ENCODE data around the gene CORO2B.

CORO2B gene

DNA sequence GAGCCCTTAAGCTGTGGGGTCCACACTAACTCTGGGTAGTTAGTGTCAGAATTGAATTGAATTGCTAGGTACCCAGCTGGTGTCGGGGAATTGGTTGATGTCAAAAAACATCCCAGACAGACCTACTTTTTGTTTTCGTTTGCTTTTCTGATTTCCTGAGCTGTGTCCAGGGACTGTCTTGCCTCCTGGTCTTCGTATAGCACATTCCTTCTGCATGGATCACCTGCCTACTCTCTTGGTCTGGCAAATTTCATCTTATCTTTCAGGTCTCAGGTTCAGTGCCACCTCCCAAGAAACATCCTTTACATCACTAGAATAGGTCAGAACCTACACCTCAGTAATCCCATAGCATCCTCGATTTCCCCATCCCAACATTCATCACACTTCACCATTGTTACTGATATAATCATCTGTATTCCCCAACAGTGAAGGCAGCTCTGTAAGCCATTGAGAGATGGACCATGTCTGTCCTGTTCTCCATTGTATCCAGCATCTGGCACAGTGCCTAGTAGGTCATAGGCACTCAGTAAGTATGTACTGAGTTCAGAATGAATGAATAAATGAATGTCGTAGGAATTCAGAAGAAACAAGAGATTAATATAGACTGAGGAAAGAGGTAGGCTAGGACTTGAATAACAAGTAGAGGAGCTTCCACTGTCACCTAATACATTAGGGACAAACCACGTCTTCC is 160.7 kb downstream of the CORO2B start:
- Histone ChIP-seq H3K4me3 (ENCODE audit: low read depth, low read length) (no peak overlapping the region), H3K79me2 (no peaks in the 10 kb centered on the region), H3K4me2 (ENCODE audit: low read length) (no peak overlapping the region), H3K4me1 (peaks cover 3% of the 10 kb centered on the region), H2AFZ (no peak overlapping the region), H3K36me3 (ENCODE audit: control insufficient read depth, insufficient read depth, low read length) (no peaks in the 10 kb centered on the region), H3K9ac (no peak overlapping the region), H3K27me3 (ENCODE audit: control insufficient read depth, insufficient read depth, low read length) (no peaks in the 10 kb centered on the region), H3K9me3 (ENCODE audit: control insufficient read depth, low read length) (no peaks in the 10 kb centered on the region), H3K27ac (no peak overlapping the region)
- TF ChIP-seq, protein P1, sequence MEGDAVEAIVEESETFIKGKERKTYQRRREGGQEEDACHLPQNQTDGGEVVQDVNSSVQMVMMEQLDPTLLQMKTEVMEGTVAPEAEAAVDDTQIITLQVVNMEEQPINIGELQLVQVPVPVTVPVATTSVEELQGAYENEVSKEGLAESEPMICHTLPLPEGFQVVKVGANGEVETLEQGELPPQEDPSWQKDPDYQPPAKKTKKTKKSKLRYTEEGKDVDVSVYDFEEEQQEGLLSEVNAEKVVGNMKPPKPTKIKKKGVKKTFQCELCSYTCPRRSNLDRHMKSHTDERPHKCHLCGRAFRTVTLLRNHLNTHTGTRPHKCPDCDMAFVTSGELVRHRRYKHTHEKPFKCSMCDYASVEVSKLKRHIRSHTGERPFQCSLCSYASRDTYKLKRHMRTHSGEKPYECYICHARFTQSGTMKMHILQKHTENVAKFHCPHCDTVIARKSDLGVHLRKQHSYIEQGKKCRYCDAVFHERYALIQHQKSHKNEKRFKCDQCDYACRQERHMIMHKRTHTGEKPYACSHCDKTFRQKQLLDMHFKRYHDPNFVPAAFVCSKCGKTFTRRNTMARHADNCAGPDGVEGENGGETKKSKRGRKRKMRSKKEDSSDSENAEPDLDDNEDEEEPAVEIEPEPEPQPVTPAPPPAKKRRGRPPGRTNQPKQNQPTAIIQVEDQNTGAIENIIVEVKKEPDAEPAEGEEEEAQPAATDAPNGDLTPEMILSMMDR (IDR thresholded peaks at IDR 0.05) = no peak

- no peaks in the 10 kb centered on the region for H3K27me3 ChIP-seq (ENCODE audit: control insufficient read depth, insufficient read depth, low read length)
- no peaks in the 10 kb centered on the region for H3K9me3 ChIP-seq (ENCODE audit: control insufficient read depth, low read length)
- H3K4me1 ChIP-seq = no peaks in the 10 kb centered on the region
- H3K4me2 ChIP-seq (ENCODE audit: low read length) = no peak overlapping the region
- H3K27ac ChIP-seq = no peak overlapping the region
- H3K36me3 ChIP-seq (ENCODE audit: control insufficient read depth, insufficient read depth, low read length) = no peaks in the 10 kb centered on the region
- H3K9ac ChIP-seq = no peak overlapping the region
- no peak overlapping the region for H2AFZ ChIP-seq
- TF ChIP-seq, protein P1 (IDR thresholded peaks at IDR 0.05) = no peak
- H3K79me2 ChIP-seq = no peaks in the 10 kb centered on the region
- H3K4me3 ChIP-seq (ENCODE audit: low read depth, low read length) = no peak overlapping the region
Measured at GRCh38 chr15:68743256-68743655, 164.5 kb downstream of the CORO2B start.

GRCh38 chr15:68749365-68749764 is 170.6 kb downstream of the CORO2B start:
- H3K27me3 ChIP-seq (ENCODE audit: control insufficient read depth, insufficient read depth, low read length) = no peaks in the 10 kb centered on the region
- TF ChIP-seq, protein P1 (IDR thresholded peaks at IDR 0.05) = no peak
- no peaks in the 10 kb centered on the region for H3K36me3 ChIP-seq (ENCODE audit: control insufficient read depth, insufficient read depth, low read length)
- H3K79me2 ChIP-seq = no peaks in the 10 kb centered on the region
- no peak overlapping the region for H3K9ac ChIP-seq
- no peak overlapping the region for H3K27ac ChIP-seq
- no peak overlapping the region for H2AFZ ChIP-seq
- no peaks in the 10 kb centered on the region for H3K9me3 ChIP-seq (ENCODE audit: control insufficient read depth, low read length)
- H3K4me1 ChIP-seq = no peaks in the 10 kb centered on the region
- H3K4me3 ChIP-seq (ENCODE audit: low read depth, low read length) = no peak overlapping the region
- H3K4me2 ChIP-seq (ENCODE audit: low read length) = no peak overlapping the region

- H3K4me2 ChIP-seq (ENCODE audit: low read length) = no peak overlapping the region
- no peak overlapping the region for H2AFZ ChIP-seq
- TF ChIP-seq, protein P1 (IDR thresholded peaks at IDR 0.05) = no peak
- H3K4me3 ChIP-seq (ENCODE audit: low read depth, low read length) = no peak overlapping the region
- no peaks in the 10 kb centered on the region for H3K9me3 ChIP-seq (ENCODE audit: control insufficient read depth, low read length)
- no peak overlapping the region for H3K9ac ChIP-seq
- H3K27me3 ChIP-seq (ENCODE audit: control insufficient read depth, insufficient read depth, low read length) = no peaks in the 10 kb centered on the region
- no peaks in the 10 kb centered on the region for H3K4me1 ChIP-seq
- no peak overlapping the region for H3K27ac ChIP-seq
- H3K36me3 ChIP-seq (ENCODE audit: control insufficient read depth, insufficient read depth, low read length) = no peaks in the 10 kb centered on the region
- H3K79me2 ChIP-seq = no peaks in the 10 kb centered on the region
Measured at GRCh38 chr15:68749793-68750192, 171.0 kb downstream of the CORO2B start.

- Histone ChIP-seq H3K27ac (no peak overlapping the region), H3K27me3 (ENCODE audit: control insufficient read depth, insufficient read depth, low read length) (no peaks in the 10 kb centered on the region), H3K9me3 (ENCODE audit: control insufficient read depth, low read length) (no peaks in the 10 kb centered on the region), H3K36me3 (ENCODE audit: control insufficient read depth, insufficient read depth, low read length) (no peaks in the 10 kb centered on the region), H3K79me2 (no peaks in the 10 kb centered on the region), H3K4me2 (ENCODE audit: low read length) (no peak overlapping the region), H3K4me3 (ENCODE audit: low read depth, low read length) (no peak overlapping the region), H3K9ac (no peak overlapping the region), H3K4me1 (no peaks in the 10 kb centered on the region), H2AFZ (no peak overlapping the region)
- TF ChIP-seq, protein P1 (IDR thresholded peaks at IDR 0.05) = no peak
Measured at GRCh38 chr15:68751622-68752021, 172.8 kb downstream of the CORO2B start.

Data from parathyroid adenoma (tissue), 2 donors.